ENCODE data around the gene OSGIN1.
"Not testable (repeated sequence)": the region's sequence is repeated elsewhere in the genome, so short reads cannot be mapped to it uniquely, and the experiment has no call there.

Gene OSGIN1

GRCh38 chr16:83948914-83949723, 3.9 kb upstream of the OSGIN1 start:
- Histone ChIP-seq H3K4me1 (peaks cover 13% of the 10 kb centered on the region), H3K27ac (no peak overlapping the region), H3K36me3 (no peaks in the 10 kb centered on the region), H3K9ac (no peak overlapping the region), H3K9me3 (no peaks in the 10 kb centered on the region), H3K27me3 (peaks cover 20% of the 10 kb centered on the region), H4K20me1 (no peaks in the 10 kb centered on the region), H3K4me2 (no peak overlapping the region), H3K4me3 (no peak overlapping the region)
- no peak for TF ChIP-seq Cebpa-rat (IDR thresholded peaks at IDR 0.05)

- H4K20me1 ChIP-seq, result no peaks in the 10 kb centered on the region
- H3K9ac ChIP-seq, result no peak overlapping the region
- TF ChIP-seq Cebpa-rat (IDR thresholded peaks at IDR 0.05), result no peak
- H3K36me3 ChIP-seq, result no peaks in the 10 kb centered on the region
- no peaks in the 10 kb centered on the region for H3K9me3 ChIP-seq
- no peak overlapping the region for H3K4me3 ChIP-seq
- H3K27me3 ChIP-seq, result peaks cover 25% of the 10 kb centered on the region
- H3K27ac ChIP-seq, result no peak overlapping the region
- H3K4me2 ChIP-seq, result no peak overlapping the region
- H3K4me1 ChIP-seq, result peaks cover 13% of the 10 kb centered on the region
These were observed 3.4 kb upstream of the OSGIN1 start for GRCh38 chr16:83949724-83950001.

GRCh38 chr16:83950862-83951399, 2.1 kb upstream of the OSGIN1 start:
- H4K20me1 ChIP-seq, H3K4me3 ChIP-seq, H3K4me2 ChIP-seq, H3K36me3 ChIP-seq, H3K9me3 ChIP-seq, H3K9ac ChIP-seq, H3K27ac ChIP-seq: not testable (repeated sequence)
- peaks cover 13% of the 10 kb centered on the region for H3K4me1 ChIP-seq
- H3K27me3 ChIP-seq, result peaks cover 37% of the 10 kb centered on the region

- TF ChIP-seq Cebpa-rat (IDR thresholded peaks at IDR 0.05), result no peak
- no peak overlapping the region for H3K27ac ChIP-seq
- no peaks in the 10 kb centered on the region for H3K9me3 ChIP-seq
These were observed 1.5 kb upstream of the OSGIN1 start for GRCh38 chr16:83951544-83951943.

GRCh38 chr16:83952587-83952939, 477 bp upstream of the OSGIN1 start:
- H4K20me1 ChIP-seq, result no peaks in the 10 kb centered on the region
- peaks cover 13% of the 10 kb centered on the region for H3K4me1 ChIP-seq
- H3K27ac ChIP-seq, result no peak overlapping the region
- no peak overlapping the region for H3K9ac ChIP-seq
- no peak for TF ChIP-seq Cebpa-rat (IDR thresholded peaks at IDR 0.05)
- H3K9me3 ChIP-seq, result no peaks in the 10 kb centered on the region
- peak overlapping the region; percentile 42; the same call in 1 of the 2 replicates for H3K4me2 ChIP-seq
- H3K27me3 ChIP-seq, result peaks cover 37% of the 10 kb centered on the region
- no peaks in the 10 kb centered on the region for H3K36me3 ChIP-seq
- H3K4me3 ChIP-seq, result no peak overlapping the region

More at GRCh38 chr16:83951544-83951943, 1.5 kb upstream of the OSGIN1 start:
- Histone ChIP-seq H3K4me2 (no peak overlapping the region), H3K9ac (no peak overlapping the region), H3K36me3 (no peaks in the 10 kb centered on the region), H3K4me3 (no peak overlapping the region), H4K20me1 (no peaks in the 10 kb centered on the region), H3K4me1 (peaks cover 13% of the 10 kb centered on the region), H3K27me3 (peaks cover 37% of the 10 kb centered on the region)

GRCh38 chr16:83953796-83954576, 946 bp downstream of the OSGIN1 start:
- no peak for TF ChIP-seq Cebpa-rat (IDR thresholded peaks at IDR 0.05)
- Histone ChIP-seq H3K9ac (no peak overlapping the region), H3K36me3 (no peaks in the 10 kb centered on the region), H3K27ac (no peak overlapping the region), H3K4me3 (no peak overlapping the region), H3K4me1 (peaks cover 13% of the 10 kb centered on the region), H4K20me1 (no peaks in the 10 kb centered on the region), H3K27me3 (peaks cover 37% of the 10 kb centered on the region), H3K9me3 (no peaks in the 10 kb centered on the region), H3K4me2 (peak overlapping the region; percentile 42)

GRCh38 chr16:83954577-83955016, 1.6 kb downstream of the OSGIN1 start:
- Histone ChIP-seq H4K20me1 (no peaks in the 10 kb centered on the region), H3K4me1 (peaks cover 13% of the 10 kb centered on the region), H3K4me3 (no peak overlapping the region), H3K27me3 (peaks cover 37% of the 10 kb centered on the region), H3K9me3 (no peaks in the 10 kb centered on the region), H3K4me2 (no peak overlapping the region), H3K9ac (no peak overlapping the region), H3K27ac (no peak overlapping the region), H3K36me3 (no peaks in the 10 kb centered on the region)
- no peak for TF ChIP-seq Cebpa-rat (IDR thresholded peaks at IDR 0.05)

- H3K27me3 ChIP-seq, result peaks cover 37% of the 10 kb centered on the region
- H3K4me2 ChIP-seq, result no peak overlapping the region
- no peaks in the 10 kb centered on the region for H3K9me3 ChIP-seq
- no peak overlapping the region for H3K27ac ChIP-seq
- TF ChIP-seq Cebpa-rat (IDR thresholded peaks at IDR 0.05), result no peak
- H4K20me1 ChIP-seq, result no peaks in the 10 kb centered on the region
- H3K36me3 ChIP-seq, result no peaks in the 10 kb centered on the region
- no peak overlapping the region for H3K9ac ChIP-seq
- peaks cover 13% of the 10 kb centered on the region for H3K4me1 ChIP-seq
- no peak overlapping the region for H3K4me3 ChIP-seq
These were observed 2.4 kb downstream of the OSGIN1 start for GRCh38 chr16:83955218-83956130.
